ENCODE results near the gene RBL2. TPM values are rescaled to one million over a fixed set of nuclear protein-coding genes. Genes with fewer than 3 reads are reported as not detected.

RBL2 gene
- total RNA-seq, 1 donor from 2014 or later = 28.5 TPM

- Mint-ChIP-seq H3K9me3 (ENCODE audit: low read depth) (no peaks in the 10 kb centered on the region), H3K4me3 (ENCODE audit: unreplicated experiment) (peak overlapping the region; percentile 90), H3K36me3 (ENCODE audit: low read depth) (no peaks in the 10 kb centered on the region), H3K27me3 (ENCODE audit: low read depth) (peaks cover 2% of the 10 kb centered on the region), H3K4me1 (ENCODE audit: low read depth) (peaks cover 27% of the 10 kb centered on the region), H3K27ac (ENCODE audit: unreplicated experiment) (peak overlapping the region; percentile 96)
- no peak for DNase-seq (ENCODE audit: low spot score)
- TF ChIP-seq CTCF (IDR thresholded peaks at IDR 0.05) = no peak
These were observed 906 bp downstream of the RBL2 start for GRCh38 chr16:53435066-53435688.

GRCh38 chr16:53440125-53440524 is 5.9 kb downstream of the RBL2 start:
- no peaks in the 10 kb centered on the region for H3K27me3 Mint-ChIP-seq (ENCODE audit: low read depth)
- no peaks in the 10 kb centered on the region for H3K9me3 Mint-ChIP-seq (ENCODE audit: low read depth)
- H3K27ac Mint-ChIP-seq (ENCODE audit: unreplicated experiment) = no peak overlapping the region
- no peak for DNase-seq (ENCODE audit: low spot score)
- peaks cover 19% of the 10 kb centered on the region for H3K4me1 Mint-ChIP-seq (ENCODE audit: low read depth)
- H3K36me3 Mint-ChIP-seq (ENCODE audit: low read depth) = peaks cover 1% of the 10 kb centered on the region
- TF ChIP-seq CTCF (IDR thresholded peaks at IDR 0.05) = no peak
- H3K4me3 Mint-ChIP-seq (ENCODE audit: unreplicated experiment) = no peak overlapping the region

- Mint-ChIP-seq H3K4me1 (ENCODE audit: low read depth) (no peaks in the 10 kb centered on the region), H3K36me3 (ENCODE audit: low read depth) (peaks cover 8% of the 10 kb centered on the region), H3K27ac (ENCODE audit: unreplicated experiment) (peak overlapping the region; percentile 2), H3K4me3 (ENCODE audit: unreplicated experiment) (no peak overlapping the region), H3K9me3 (ENCODE audit: low read depth) (no peaks in the 10 kb centered on the region), H3K27me3 (ENCODE audit: low read depth) (no peaks in the 10 kb centered on the region)
- DNase-seq (ENCODE audit: low spot score) = no peak
- TF ChIP-seq CTCF (IDR thresholded peaks at IDR 0.05) = no peak
These were observed 11.3 kb downstream of the RBL2 start for GRCh38 chr16:53445534-53445933.

GRCh38 chr16:53446090-53446489 is 11.8 kb downstream of the RBL2 start:
- TF ChIP-seq CTCF (IDR thresholded peaks at IDR 0.05) = no peak
- Mint-ChIP-seq H3K9me3 (ENCODE audit: low read depth) (no peaks in the 10 kb centered on the region), H3K27ac (ENCODE audit: unreplicated experiment) (no peak overlapping the region), H3K27me3 (ENCODE audit: low read depth) (no peaks in the 10 kb centered on the region), H3K4me1 (ENCODE audit: low read depth) (no peaks in the 10 kb centered on the region), H3K36me3 (ENCODE audit: low read depth) (peaks cover 8% of the 10 kb centered on the region), H3K4me3 (ENCODE audit: unreplicated experiment) (no peak overlapping the region)
- DNase-seq (ENCODE audit: low spot score) = no peak

- TF ChIP-seq CTCF (IDR thresholded peaks at IDR 0.05) = no peak
- no peak for DNase-seq (ENCODE audit: low spot score)
- Mint-ChIP-seq H3K36me3 (ENCODE audit: low read depth) (peaks cover 13% of the 10 kb centered on the region), H3K4me1 (ENCODE audit: low read depth) (no peaks in the 10 kb centered on the region), H3K4me3 (ENCODE audit: unreplicated experiment) (no peak overlapping the region), H3K27ac (ENCODE audit: unreplicated experiment) (no peak overlapping the region), H3K9me3 (ENCODE audit: low read depth) (no peaks in the 10 kb centered on the region), H3K27me3 (ENCODE audit: low read depth) (no peaks in the 10 kb centered on the region)
These were observed 15.7 kb downstream of the RBL2 start for GRCh38 chr16:53449816-53450517.
